ENCODE measurements around the gene CLTB.

The CLTB gene

GRCh38 chr5:176415952-176416924 lies at the start of gene CLTB:
CLTB (minus strand) TSS chr5:176416539; CDS start chr5:176416363, 176 bp downstream.
- Histone ChIP-seq H3K36me3 (ENCODE audit: control insufficient read depth, insufficient read depth, low read length) (no peaks in the 10 kb centered on the region), H3K27ac (ENCODE audit: low read length) (no peak within 1 kb of the TSS), H3K4me3 (ENCODE audit: low read length) (peak within 1 kb of the TSS; percentile 68), H3K4me1 (ENCODE audit: control insufficient read depth, insufficient read depth, low read length) (no peaks in the 10 kb centered on the region), H3K27me3 (ENCODE audit: control insufficient read depth, insufficient read depth, low read length) (no peaks in the 10 kb centered on the region), H3K9me3 (ENCODE audit: control insufficient read depth, insufficient read depth, low read length) (no peaks in the 10 kb centered on the region)
- peak; percentile 79 for DNase-seq (ENCODE audit: low read depth, low spot score)
- WGBS (ENCODE audit: insufficient coverage, insufficient read length): no CpG with 5 or more reads among the region's 107 CpGs

GRCh38 chr5:176463113-176463764 lies 46.9 kb upstream of the CLTB start:
- Histone ChIP-seq H3K27me3 (ENCODE audit: control insufficient read depth, insufficient read depth, low read length) (no peaks in the 10 kb centered on the region), H3K36me3 (ENCODE audit: control insufficient read depth, insufficient read depth, low read length) (no peaks in the 10 kb centered on the region), H3K4me1 (ENCODE audit: control insufficient read depth, insufficient read depth, low read length) (no peaks in the 10 kb centered on the region), H3K27ac (ENCODE audit: low read length) (no peak overlapping the region), H3K4me3 (ENCODE audit: low read length) (no peak overlapping the region), H3K9me3 (ENCODE audit: control insufficient read depth, insufficient read depth, low read length) (no peaks in the 10 kb centered on the region)
- DNase-seq (ENCODE audit: low read depth, low spot score): no peak
- WGBS (ENCODE audit: insufficient coverage, insufficient read length): no CpG with 5 or more reads among the region's 7 CpGs

GRCh38 chr5:176461349-176461748 lies 45.0 kb upstream of the CLTB start:
- Histone ChIP-seq H3K9me3 (ENCODE audit: control insufficient read depth, insufficient read depth, low read length) (no peaks in the 10 kb centered on the region), H3K27ac (ENCODE audit: low read length) (no peak overlapping the region), H3K27me3 (ENCODE audit: control insufficient read depth, insufficient read depth, low read length) (no peaks in the 10 kb centered on the region), H3K4me3 (ENCODE audit: low read length) (no peak overlapping the region), H3K4me1 (ENCODE audit: control insufficient read depth, insufficient read depth, low read length) (no peaks in the 10 kb centered on the region), H3K36me3 (ENCODE audit: control insufficient read depth, insufficient read depth, low read length) (no peaks in the 10 kb centered on the region)
- WGBS (ENCODE audit: insufficient coverage, insufficient read length): no CpG with 5 or more reads among the region's 2 CpGs
- DNase-seq (ENCODE audit: low read depth, low spot score): no peak

- Histone ChIP-seq H3K9me3 (ENCODE audit: control insufficient read depth, insufficient read depth, low read length) (no peaks in the 10 kb centered on the region), H3K27me3 (ENCODE audit: control insufficient read depth, insufficient read depth, low read length) (no peaks in the 10 kb centered on the region), H3K4me1 (ENCODE audit: control insufficient read depth, insufficient read depth, low read length) (no peaks in the 10 kb centered on the region), H3K27ac (ENCODE audit: low read length) (no peak overlapping the region), H3K36me3 (ENCODE audit: control insufficient read depth, insufficient read depth, low read length) (no peaks in the 10 kb centered on the region), H3K4me3 (ENCODE audit: low read length) (no peak overlapping the region)
- no CpG with 5 or more reads among the region's 3 CpGs for WGBS (ENCODE audit: insufficient coverage, insufficient read length)
- DNase-seq (ENCODE audit: low read depth, low spot score): no peak
Observed at GRCh38 chr5:176458904-176459561, 42.7 kb upstream of the CLTB start.

- no peak overlapping the region for H3K27ac ChIP-seq (ENCODE audit: low read length)
- WGBS (ENCODE audit: insufficient coverage, insufficient read length): no CpG with 5 or more reads among the region's 4 CpGs
- H3K27me3 ChIP-seq (ENCODE audit: control insufficient read depth, insufficient read depth, low read length): no peaks in the 10 kb centered on the region
- H3K4me3 ChIP-seq (ENCODE audit: low read length): no peak overlapping the region
- no peaks in the 10 kb centered on the region for H3K9me3 ChIP-seq (ENCODE audit: control insufficient read depth, insufficient read depth, low read length)
- DNase-seq (ENCODE audit: low read depth, low spot score): no peak
- H3K36me3 ChIP-seq (ENCODE audit: control insufficient read depth, insufficient read depth, low read length): no peaks in the 10 kb centered on the region
- H3K4me1 ChIP-seq (ENCODE audit: control insufficient read depth, insufficient read depth, low read length): no peaks in the 10 kb centered on the region
Observed at GRCh38 chr5:176454724-176455394, 38.5 kb upstream of the CLTB start.

- no peaks in the 10 kb centered on the region for H3K9me3 ChIP-seq (ENCODE audit: control insufficient read depth, insufficient read depth, low read length)
- no CpG with 5 or more reads among the region's 1 CpG for WGBS (ENCODE audit: insufficient coverage, insufficient read length)
- no peak overlapping the region for H3K4me3 ChIP-seq (ENCODE audit: low read length)
Observed at GRCh38 chr5:176450077-176450476, 33.7 kb upstream of the CLTB start.

GRCh38 chr5:176447978-176448608 lies 31.8 kb upstream of the CLTB start, which contains the start of gene FAF2:
FAF2 (plus strand) TSS chr5:176448385; CDS start chr5:176448408, 23 bp downstream.
- DNase-seq (ENCODE audit: low read depth, low spot score): peak; percentile 90
- H3K27ac ChIP-seq (ENCODE audit: low read length): peak within 1 kb of the TSS; percentile 29
- no peaks in the 10 kb centered on the region for H3K27me3 ChIP-seq (ENCODE audit: control insufficient read depth, insufficient read depth, low read length)
- no peaks in the 10 kb centered on the region for H3K36me3 ChIP-seq (ENCODE audit: control insufficient read depth, insufficient read depth, low read length)
- no peaks in the 10 kb centered on the region for H3K4me1 ChIP-seq (ENCODE audit: control insufficient read depth, insufficient read depth, low read length)
- peak within 1 kb of the TSS; percentile 89 for H3K4me3 ChIP-seq (ENCODE audit: low read length)
- WGBS (ENCODE audit: insufficient coverage, insufficient read length): no CpG with 5 or more reads among the region's 50 CpGs
- H3K9me3 ChIP-seq (ENCODE audit: control insufficient read depth, insufficient read depth, low read length): no peaks in the 10 kb centered on the region

More at GRCh38 chr5:176450077-176450476, 33.7 kb upstream of the CLTB start:
- Histone ChIP-seq H3K27ac (ENCODE audit: low read length) (no peak overlapping the region), H3K27me3 (ENCODE audit: control insufficient read depth, insufficient read depth, low read length) (no peaks in the 10 kb centered on the region), H3K4me1 (ENCODE audit: control insufficient read depth, insufficient read depth, low read length) (no peaks in the 10 kb centered on the region), H3K36me3 (ENCODE audit: control insufficient read depth, insufficient read depth, low read length) (no peaks in the 10 kb centered on the region)
- DNase-seq (ENCODE audit: low read depth, low spot score): no peak

- no CpG with 5 or more reads among the region's 34 CpGs for WGBS (ENCODE audit: insufficient coverage, insufficient read length)
- no peaks in the 10 kb centered on the region for H3K36me3 ChIP-seq (ENCODE audit: control insufficient read depth, insufficient read depth, low read length)
- no peak for DNase-seq (ENCODE audit: low read depth, low spot score)
- H3K27ac ChIP-seq (ENCODE audit: low read length): peak overlapping the region; percentile 29
- no peaks in the 10 kb centered on the region for H3K27me3 ChIP-seq (ENCODE audit: control insufficient read depth, insufficient read depth, low read length)
- no peaks in the 10 kb centered on the region for H3K4me1 ChIP-seq (ENCODE audit: control insufficient read depth, insufficient read depth, low read length)
- H3K4me3 ChIP-seq (ENCODE audit: low read length): peak overlapping the region; percentile 89
- H3K9me3 ChIP-seq (ENCODE audit: control insufficient read depth, insufficient read depth, low read length): no peaks in the 10 kb centered on the region
Observed at GRCh38 chr5:176447591-176447977, 31.2 kb upstream of the CLTB start.

- peak overlapping the region; percentile 89 for H3K4me3 ChIP-seq (ENCODE audit: low read length)
- H3K4me1 ChIP-seq (ENCODE audit: control insufficient read depth, insufficient read depth, low read length): peaks cover 1% of the 10 kb centered on the region; the same call in 1 of the 2 replicates
- DNase-seq (ENCODE audit: low read depth, low spot score): no peak
- no peaks in the 10 kb centered on the region for H3K27me3 ChIP-seq (ENCODE audit: control insufficient read depth, insufficient read depth, low read length)
- H3K27ac ChIP-seq (ENCODE audit: low read length): peak overlapping the region; percentile 29
- WGBS (ENCODE audit: insufficient coverage, insufficient read length): no CpG with 5 or more reads among the region's 27 CpGs
- no peaks in the 10 kb centered on the region for H3K9me3 ChIP-seq (ENCODE audit: control insufficient read depth, insufficient read depth, low read length)
- no peaks in the 10 kb centered on the region for H3K36me3 ChIP-seq (ENCODE audit: control insufficient read depth, insufficient read depth, low read length)
Observed at GRCh38 chr5:176446884-176447590, 30.7 kb upstream of the CLTB start.

Measured in iPS DF 6.9 (cell line).